ENCODE measurements around the gene ZNF646.

Gene ZNF646

DNA sequence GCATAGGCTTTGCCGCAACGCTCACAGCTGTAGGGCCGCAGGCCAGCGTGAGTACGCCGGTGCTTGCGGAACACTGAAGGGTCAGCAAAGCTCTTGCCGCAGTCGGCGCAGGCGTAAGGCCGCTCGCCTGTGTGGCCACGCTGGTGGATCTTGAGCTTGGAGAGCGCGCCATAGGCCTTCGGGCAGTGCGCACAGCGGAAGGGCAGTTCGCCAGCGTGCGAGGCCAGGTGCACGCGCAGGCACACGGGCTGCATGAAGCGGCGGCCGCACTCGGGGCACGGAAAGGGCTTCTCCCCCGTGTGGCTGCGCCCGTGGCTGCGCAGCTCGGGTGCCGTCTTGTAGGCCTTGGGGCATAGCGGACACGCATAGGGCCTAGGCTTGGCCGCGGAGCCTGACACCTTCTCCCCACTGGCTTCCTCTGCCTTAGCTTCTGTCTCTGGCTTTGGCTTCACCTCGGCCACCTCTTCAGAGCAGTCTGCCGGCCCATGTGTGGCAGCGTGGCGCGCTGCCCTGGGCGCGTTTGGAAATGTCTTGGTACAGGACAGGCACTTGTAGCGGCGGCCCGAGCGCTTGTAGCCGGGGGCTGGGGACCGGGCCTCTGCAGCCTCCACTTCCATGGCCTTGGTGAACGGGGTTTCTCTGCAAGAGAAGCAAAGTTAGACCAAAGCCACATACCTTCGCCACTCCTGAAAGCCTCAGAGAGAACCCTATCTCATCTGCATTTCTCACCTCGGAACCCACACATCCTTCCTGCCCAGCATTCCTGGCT lies 10.2 kb upstream of the ZNF646 start:
- peak in 1 of 2 donors; percentile 15 for DNase-seq (ENCODE audit: low read depth in 2 of 2)

DNA sequence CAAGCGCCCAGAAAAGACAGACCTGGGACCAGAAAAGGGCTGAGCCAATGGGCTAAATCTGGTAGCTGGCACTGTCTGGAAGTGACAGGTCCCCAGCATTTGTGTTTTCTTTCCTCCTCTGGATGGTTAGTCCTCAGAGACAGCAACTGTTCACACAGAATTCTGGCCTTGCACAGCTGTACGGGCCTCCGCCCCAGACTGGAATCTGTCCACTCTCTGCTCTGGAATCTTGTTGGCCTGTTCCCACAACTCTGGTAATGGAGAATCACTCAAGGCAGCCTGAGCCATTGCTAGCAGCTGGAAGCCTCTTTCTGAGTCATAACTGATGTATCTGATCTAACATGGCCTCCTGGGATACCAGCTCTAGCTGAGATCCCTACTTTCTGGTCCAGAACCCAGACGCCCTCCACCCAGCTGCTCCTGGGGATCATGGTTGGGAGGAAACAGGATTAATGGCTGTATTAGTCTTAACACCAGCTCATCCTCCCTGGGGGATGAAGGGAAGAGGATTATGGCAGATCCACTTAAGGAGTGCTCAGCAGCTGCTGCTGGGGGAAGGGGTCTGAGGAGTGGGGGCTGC lies 9.2 kb upstream of the ZNF646 start:
- DNase-seq (ENCODE audit: low read depth in 2 of 2) = no peak

DNA sequence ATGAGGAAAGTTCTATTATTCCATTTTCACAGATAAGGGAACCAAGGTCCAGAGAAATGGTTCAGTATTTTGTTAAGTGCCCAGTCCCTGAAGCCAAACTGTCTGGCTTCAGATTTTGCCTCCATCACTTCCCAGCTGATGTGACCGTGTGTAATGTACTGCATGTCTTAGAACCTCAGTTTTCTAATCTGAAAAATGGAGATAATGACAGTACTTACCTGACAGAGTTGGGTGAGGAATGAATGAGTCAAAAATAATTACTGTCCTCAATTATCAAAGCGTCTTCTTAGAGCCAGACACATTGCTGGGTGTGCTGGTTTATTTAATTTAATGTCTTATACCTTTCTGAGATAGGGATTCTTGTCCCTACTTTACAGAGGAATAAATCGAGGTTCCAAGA lies 6.9 kb upstream of the ZNF646 start:
- no peak for DNase-seq (ENCODE audit: low read depth in 2 of 2)

DNA sequence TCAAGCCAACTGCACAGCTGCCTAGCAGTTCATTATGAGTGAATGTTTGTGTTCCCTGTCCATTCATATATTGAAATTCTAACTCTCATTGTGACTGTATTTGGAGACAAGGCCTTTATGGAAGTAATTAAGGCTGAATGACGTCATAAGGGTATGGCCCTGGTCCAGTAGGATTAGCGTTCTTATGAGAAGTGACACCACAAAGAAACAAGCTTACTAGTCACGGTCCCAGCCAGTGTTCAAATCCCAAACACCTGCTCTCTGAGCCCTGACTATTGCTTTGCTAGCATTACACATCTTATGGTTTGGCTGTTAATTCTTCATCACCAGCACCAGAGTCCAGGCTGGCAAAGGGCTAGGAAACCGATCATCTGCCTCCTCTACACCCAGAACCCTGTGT lies 2.4 kb upstream of the ZNF646 start:
- no peak for DNase-seq (ENCODE audit: low read depth in 2 of 2)

DNA sequence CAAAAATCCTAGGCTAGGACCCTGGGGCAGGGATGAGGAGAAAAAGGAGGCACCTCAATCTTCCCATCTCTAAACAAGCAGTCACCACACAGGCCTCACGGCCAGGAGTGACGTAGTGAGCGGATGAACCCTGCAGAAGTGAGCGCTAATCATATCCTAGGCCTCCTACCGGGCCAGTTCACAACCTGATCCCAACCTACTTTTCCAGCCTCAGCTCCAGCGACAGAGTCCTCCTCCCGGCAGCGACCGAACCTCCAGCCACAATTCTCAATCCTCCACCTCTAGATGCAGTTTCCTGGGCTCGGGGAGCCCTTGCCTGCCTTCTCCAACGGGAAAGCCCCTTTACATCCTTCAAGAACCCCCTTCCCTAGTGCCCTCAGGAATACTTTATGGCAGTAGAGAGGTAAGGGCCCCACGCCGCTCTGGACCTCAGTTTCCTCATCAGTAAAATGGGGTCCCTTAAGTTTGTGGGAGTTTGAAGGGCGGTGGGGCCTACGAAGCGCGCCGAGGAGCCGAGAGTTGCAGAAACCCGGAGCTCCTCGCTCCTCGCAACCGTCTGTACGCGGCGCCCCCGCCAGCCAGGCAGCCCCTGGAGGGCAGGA lies 1.6 kb upstream of the ZNF646 start:
- DNase-seq (ENCODE audit: low read depth in 2 of 2) = no peak

DNA sequence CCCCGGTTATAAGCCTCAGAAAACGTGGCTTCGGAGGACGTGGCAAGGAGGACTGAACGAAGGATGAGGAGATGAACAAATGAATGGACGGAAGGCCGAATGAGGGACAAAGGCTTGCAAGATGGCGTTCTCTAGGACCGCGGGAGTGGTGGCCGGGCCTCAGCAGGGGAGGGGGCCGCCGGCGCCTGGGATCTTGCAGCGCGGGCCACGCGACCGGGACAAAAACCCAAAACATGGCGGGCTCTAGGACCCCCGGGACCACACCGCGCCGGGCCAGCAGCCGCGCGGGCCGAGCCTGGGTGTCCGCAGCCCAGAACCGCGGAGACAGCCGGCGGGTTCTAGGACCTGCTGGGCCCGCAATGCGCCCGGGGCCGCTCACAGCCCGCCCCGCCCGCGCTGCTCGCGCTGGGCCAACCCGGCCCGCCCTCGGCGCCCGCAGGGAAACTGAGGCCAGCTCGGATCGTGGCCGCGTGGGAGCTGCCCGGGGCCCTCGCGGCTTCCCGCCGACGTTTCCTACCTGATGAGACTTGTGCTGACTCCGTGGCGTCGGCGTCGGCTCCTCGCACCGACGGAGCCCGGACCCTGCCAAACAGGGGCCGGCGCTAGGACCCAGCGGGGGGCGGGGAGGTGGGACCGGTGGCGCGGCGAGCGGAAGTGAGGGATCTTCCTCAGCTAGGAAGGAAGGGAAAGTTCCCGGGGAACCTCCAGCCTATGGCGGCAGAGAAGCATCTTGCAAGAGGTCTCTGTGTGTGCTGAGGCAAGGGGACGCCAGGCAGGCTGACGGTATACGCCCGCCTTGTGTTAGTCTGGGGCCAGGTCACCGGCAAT lies 866 bp upstream of the ZNF646 start:
- peak; percentile 74 to 82 for DNase-seq (ENCODE audit: low read depth in 2 of 2)

DNA sequence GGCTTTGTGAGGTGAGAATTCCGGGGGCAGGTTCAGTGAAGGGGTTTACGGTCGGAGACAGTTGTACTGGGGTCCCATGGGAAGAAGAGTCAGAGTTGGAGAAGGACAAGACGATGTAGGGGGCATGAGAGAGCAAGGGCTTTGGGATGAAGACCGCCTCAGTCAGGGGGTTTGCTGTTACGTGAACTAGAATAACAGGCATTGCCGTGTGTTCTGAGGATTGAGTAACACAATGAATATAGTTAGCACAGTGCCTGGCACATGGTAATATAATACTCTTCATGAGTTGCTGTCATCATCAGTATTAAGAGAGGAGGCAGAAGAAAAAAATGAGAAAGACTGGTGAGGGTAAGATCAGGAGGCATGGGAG lies 577 bp downstream of the ZNF646 start:
- DNase-seq (ENCODE audit: low read depth in 2 of 2) = no peak

DNA sequence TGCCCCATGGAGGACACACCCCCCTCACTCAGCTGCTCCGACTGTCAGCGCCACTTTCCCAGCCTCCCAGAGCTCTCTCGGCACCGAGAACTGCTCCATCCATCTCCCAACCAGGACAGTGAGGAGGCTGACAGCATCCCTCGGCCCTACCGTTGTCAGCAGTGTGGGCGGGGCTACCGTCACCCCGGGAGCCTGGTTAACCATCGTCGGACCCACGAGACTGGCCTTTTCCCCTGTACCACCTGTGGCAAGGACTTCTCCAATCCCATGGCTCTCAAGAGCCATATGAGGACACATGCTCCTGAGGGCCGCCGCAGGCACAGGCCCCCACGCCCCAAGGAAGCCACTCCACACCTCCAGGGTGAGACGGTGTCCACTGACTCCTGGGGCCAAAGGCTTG lies 2.1 kb downstream of the ZNF646 start:
- no peak for DNase-seq (ENCODE audit: low read depth in 2 of 2)

- DNase-seq (ENCODE audit: low read depth in 2 of 2) = no peak
Measured at GRCh38 chr16:31077024-31077423, 2.8 kb downstream of the ZNF646 start.

GRCh38 chr16:31077592-31078396 lies 3.6 kb downstream of the ZNF646 start:
- no peak for DNase-seq (ENCODE audit: low read depth in 2 of 2)

DNA sequence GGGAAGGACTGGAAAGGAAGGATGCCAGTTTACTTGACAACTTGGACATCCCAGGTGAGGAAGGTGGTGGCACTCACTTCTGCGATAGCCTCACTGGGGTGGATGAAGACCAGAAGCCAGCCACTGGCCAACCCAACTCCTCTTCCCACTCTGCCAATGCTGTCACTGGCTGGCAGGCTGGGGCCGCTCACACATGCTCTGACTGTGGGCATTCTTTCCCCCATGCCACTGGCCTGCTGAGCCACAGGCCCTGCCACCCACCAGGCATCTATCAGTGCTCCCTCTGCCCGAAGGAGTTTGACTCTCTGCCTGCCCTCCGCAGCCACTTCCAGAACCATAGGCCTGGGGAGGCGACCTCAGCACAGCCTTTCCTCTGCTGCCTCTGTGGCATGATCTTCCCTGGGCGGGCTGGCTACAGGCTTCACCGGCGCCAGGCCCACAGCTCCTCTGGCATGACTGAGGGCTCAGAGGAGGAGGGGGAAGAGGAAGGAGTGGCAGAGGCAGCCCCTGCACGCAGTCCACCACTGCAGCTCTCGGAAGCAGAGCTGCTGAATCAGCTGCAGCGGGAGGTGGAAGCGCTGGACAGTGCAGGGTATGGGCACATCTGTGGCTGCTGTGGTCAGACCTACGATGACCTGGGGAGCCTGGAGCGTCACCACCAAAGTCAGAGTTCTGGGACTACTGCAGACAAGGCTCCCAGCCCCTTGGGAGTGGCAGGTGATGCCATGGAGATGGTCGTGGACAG lies 4.5 kb downstream of the ZNF646 start:
- no peak for DNase-seq (ENCODE audit: low read depth in 2 of 2)

GRCh38 chr16:31079342-31079944 lies 5.2 kb downstream of the ZNF646 start:
- no peak for DNase-seq (ENCODE audit: low read depth in 2 of 2)

DNA sequence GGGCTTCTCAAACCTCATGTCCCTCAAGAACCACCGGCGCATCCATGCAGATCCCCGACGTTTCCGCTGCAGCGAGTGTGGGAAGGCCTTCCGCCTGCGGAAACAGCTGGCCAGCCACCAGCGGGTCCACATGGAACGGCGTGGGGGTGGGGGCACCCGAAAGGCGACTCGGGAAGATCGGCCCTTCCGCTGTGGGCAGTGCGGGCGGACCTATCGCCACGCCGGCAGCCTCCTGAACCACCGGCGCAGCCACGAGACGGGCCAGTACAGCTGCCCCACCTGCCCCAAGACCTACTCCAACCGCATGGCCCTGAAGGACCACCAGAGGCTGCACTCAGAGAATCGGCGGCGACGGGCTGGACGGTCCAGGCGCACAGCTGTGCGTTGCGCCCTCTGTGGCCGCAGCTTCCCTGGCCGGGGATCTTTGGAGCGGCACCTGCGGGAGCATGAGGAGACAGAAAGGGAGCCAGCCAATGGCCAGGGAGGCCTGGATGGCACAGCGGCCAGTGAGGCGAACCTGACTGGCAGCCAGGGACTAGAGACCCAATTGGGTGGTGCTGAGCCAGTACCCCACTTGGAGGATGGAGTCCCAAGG lies 5.9 kb downstream of the ZNF646 start:
- DNase-seq (ENCODE audit: low read depth in 2 of 2) = no peak

GRCh38 chr16:31080756-31081419 lies 6.7 kb downstream of the ZNF646 start:
- no peak for DNase-seq (ENCODE audit: low read depth in 2 of 2)

- no peak for DNase-seq (ENCODE audit: low read depth in 2 of 2)
Measured at GRCh38 chr16:31081428-31082351, 7.5 kb downstream of the ZNF646 start.

DNA sequence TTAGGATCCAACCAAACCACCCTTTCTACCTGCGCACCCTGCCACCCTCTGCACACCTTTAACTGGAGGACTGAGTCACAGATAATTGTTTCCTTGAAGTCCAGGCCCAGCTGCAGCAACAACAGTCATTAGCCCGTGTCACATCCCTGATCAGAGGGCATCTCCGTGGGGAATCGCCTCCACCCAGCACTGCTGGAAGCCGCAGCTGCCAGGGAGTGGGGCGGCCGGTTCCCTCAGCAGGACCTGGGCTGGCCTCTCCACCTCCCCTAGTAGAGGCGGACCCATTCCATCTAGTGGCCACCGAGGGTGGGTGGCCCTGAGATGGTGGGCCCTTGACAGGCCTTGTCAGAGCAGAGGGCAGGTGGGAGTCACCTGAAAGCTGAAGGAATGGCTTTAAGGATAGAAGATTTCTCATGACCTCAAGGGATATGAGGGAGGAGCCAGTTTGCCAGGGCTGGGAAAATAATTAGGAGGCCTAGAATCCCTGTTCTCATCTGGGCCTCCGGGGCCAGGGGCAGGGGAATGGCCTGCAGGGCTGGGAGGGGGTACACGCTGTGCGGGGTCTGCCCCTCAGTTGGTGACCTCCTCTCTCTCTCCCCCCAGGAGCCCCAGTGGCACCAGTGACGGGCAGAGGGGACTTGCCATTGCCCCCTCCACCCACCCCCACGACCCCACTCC lies 8.3 kb downstream of the ZNF646 start:
- no peak for DNase-seq (ENCODE audit: low read depth in 2 of 2)

- no peak for DNase-seq (ENCODE audit: low read depth in 2 of 2)
Measured at GRCh38 chr16:31083081-31083480, 8.9 kb downstream of the ZNF646 start.

DNA sequence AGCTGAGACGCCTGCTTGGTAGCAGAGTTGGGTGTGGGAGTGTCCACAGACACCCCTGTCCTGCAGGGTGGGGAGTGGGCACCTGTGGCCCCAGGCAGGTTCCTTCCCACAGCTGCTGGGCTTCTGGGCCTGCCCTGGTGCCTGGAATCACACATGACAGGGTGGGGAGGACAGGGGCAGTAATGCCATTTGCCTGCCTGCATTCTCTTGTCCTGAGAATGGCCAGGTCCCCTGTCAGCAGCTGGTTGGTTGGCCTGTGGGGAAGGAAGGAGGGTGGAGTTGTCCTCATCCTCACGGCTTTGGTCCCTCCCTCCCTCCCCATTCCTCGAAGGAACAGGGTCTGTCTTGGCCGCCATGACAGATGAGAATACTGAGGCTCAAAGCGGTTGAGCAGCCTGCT lies 9.3 kb downstream of the ZNF646 start:
- no peak for DNase-seq (ENCODE audit: low read depth in 2 of 2)

Data from stimulated activated CD8-positive, alpha-beta memory T cell treated with anti-CD3 and anti-CD28 coated beads, Interleukin-7, amount 100 ng/mL, for 4 hours (primary cell).